GM19328 (cell line): ENCODE measurements around the gene MOCS3.
A peak's percentile ranks its signal among the peaks of the same experiment; 100 is the strongest.
"Not testable (repeated sequence)": the region's sequence is repeated elsewhere in the genome, so short reads cannot be mapped to it uniquely, and the experiment has no call there.

Experiments
- ATAC-seq: cut with Tn5 transposase; IDR thresholded peaks from one replicate; pipeline ENCODE4 v1.9.1; 2021; ENCODE audit warnings: mild to moderate bottlenecking, moderate library complexity; ENCODE audit not compliant: unreplicated experiment

MOCS3 gene

DNA sequence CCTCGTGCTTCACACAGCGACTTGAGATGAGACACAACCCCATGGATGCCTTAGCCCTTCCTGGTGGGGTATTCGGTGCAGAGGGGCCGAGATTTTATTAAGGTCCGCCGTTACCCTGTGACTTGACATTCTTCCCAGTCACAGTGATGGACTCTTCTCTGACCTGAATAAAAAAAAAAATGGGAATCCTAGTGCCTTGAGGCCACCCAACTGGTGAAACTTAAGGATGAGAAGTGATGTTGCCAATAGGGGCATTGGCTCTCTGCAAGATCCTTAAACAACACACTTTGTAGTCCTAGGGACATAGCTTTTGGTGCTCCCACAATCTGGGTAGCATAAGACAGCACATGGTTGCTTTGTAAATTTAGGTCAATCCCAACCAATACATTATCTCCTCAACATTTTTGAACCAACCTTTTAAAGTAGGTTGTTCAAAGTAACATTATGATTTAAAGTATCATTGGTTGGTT is 26.6 kb upstream of the MOCS3 start:
- ATAC-seq: no peak

DNA sequence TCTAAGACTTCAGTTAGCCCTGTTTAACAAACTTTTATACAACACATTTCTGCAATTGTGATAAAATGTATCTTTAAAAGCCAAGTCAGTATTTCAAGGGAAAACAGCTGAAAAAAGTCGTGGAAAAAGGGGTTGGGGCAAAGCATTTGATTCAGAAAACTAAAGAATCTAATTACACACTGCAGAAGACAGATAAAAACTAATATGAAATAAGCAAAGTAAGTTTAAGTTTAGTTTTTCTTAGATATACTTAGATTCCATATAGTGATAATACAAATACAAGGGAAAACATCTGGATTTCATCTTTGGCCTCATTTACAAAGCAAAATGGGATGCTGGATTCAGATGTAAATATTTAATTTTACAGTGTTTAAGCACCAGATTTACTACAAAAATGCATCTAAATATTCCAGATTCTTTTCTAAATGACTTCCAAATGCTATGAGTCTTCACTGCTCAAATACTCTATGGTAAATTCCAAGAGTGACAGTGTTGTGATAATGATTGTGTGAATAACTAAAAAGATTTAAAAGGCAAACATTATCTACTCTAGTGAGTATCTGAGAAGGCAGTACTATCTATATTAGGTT is 25.8 kb upstream of the MOCS3 start:
- ATAC-seq: no peak

DNA sequence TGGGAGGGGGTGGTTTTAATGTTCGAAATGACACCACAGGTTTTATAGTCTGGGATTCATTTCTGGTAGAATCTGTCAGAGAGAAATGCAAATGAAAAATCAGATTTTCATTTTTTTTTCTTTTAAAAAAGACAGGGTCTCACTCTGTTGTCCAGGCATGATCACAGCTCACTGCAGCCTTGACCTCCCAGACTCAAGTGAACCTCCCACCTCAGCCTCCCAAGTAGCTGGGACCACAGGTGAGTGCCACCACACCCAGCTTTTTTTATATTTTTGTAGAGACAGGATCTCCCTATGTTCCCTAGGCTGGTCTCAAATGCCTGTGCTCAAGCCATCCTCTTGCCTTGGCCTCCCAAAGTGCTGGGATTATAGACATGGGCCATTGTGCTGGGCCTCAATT is 25.0 kb upstream of the MOCS3 start:
- no peak for ATAC-seq

DNA sequence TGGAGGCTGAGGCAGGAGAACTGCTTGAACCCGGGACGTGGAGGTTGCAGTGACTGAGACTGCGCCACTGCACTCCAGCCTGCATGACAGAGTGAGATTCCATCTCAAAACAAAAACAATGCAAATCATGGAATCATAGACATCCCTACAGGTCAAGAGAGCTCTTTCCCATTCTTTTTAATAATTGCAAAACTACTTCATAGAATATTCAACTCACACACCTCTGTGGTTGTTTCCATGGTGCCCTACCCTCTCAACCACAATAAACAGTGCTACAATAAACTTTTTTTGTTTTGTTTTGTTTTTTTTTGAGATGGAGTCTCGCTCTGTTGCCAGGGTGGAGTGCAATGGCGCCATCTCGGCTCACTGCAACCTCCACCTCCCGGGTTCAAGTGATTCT is 15.5 kb upstream of the MOCS3 start:
- no peak for ATAC-seq

DNA sequence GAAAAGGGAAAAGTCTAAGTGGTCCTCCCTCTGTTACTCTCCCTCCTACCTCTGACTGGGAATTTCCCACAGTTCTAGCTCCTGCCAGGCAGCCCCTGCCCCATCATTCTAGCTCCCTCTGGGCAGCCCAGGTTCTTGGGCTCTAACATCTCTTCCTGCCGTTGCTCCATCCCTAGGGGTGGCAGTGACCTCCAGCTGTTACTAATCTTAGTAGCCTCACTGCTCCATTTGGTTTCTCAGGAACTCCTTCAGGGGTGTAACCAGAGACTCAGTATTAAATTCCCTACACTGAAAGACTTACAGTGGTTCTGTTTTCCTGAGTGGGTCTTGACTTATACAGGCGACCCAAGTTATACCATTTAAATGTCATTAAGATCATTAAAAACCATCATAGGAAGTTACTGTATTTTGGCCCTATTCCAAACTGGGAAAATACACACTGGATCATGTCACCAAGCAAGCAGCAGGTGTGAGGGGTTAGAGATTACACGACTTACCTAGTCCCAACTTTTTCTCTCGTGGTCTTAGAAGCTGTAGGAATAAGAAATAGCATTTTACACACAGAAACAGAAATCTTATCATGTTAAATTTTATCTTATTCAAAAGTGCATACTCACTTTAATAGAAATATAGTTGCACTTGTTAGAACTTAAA is 10.4 kb upstream of the MOCS3 start:
- no peak for ATAC-seq

DNA sequence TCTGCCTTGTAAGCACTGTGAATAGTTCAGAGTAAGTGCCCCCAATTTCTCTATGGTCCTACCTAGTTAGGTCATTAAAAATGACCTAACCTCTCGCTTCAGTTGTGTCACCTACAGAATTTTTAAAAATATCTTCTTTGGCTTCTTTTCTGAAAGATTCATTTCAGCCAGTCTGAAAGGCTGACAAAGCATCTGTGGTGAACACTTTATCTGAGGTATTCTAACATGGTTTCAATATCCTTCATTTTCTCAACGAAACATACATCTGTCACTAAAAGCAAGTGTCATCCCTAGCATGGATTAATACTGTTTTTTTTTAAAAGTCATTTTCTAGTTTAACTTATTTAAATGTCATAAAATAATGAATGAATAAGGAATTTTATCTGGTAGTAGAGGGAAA is 5.4 kb upstream of the MOCS3 start:
- ATAC-seq: no peak

DNA sequence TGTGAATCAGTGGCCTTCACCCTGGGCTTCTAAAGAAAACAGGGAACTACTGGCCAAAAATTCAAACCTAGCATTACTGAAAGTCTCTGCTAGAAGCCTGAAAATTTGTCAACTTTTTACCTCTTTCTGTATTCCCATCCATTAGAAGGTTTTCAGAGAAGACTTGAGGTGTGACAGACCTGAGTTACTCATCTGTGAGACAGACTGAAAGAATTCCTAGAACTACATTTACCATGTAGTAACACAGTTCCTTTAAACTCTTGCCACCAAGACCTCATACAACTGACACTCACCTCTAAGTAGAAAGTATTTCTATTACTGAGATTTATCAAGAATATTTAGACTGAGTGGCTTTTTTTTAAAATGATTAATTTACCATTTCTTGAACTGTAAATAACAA is 4.8 kb upstream of the MOCS3 start:
- ATAC-seq: no peak

DNA sequence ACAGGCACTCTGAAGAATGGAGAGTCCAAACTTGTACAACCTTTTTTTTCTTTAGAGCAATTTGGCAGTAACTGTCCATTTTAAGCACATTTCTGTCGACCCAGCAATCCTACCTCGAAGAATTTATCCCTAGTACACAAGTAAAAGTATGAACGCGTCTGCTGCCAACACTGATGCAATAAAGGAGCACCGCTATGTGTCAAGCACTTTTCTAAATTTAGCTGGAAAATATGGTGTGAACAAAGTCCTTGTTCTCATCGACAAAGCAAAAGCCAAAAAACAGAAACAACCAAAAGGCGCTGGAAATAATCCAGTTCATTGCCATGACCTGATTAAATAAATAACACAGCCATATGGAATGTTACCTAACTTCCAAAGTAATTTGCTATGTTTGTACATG is 1.3 kb upstream of the MOCS3 start:
- ATAC-seq: no peak

DNA sequence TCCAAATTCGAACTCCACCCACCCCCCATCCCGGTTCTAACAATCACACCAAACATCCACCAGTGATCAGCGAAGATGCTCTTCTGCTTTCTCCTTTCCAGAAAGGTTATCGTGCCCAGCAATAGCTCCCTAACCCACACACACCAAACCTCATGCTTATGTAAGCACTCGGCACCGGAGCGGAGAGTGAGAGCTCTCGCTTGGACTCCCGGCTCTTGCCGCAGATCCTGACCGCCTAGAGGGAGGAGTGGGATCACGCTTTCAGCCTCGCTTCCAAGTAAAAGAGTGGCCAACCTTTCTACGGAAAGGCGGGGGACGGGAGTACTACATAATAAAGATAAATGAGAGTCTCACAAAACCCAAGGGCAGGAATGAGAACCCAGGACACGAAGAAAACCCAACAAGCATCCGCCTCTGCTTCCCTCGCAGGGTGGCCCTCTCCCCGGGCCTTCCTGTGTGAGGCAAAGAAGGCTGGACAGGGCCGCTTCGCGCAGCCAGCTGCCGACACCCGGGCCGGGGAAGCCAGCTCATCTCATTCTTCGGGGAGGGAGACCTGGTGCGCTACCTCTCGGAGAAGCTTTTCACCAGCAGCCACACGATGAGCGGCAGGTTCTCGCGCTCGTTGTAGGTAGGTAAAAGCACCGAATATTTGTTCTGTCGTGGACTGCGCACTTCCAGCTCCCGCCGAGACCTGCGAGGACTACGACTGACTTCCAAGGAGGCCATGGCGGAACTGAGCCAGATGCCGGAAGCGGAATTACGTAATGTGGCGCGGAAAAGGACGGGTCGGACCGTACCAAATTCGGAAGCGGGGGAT is 612 bp upstream of the MOCS3 start, which contains the start of gene DPM1:
Gene DPM1 (minus strand): TSS at position 735 of the 817 bp plus-strand sequence. CDS start 9 bp downstream, at position 726.
- ATAC-seq: peak; percentile 76

DNA sequence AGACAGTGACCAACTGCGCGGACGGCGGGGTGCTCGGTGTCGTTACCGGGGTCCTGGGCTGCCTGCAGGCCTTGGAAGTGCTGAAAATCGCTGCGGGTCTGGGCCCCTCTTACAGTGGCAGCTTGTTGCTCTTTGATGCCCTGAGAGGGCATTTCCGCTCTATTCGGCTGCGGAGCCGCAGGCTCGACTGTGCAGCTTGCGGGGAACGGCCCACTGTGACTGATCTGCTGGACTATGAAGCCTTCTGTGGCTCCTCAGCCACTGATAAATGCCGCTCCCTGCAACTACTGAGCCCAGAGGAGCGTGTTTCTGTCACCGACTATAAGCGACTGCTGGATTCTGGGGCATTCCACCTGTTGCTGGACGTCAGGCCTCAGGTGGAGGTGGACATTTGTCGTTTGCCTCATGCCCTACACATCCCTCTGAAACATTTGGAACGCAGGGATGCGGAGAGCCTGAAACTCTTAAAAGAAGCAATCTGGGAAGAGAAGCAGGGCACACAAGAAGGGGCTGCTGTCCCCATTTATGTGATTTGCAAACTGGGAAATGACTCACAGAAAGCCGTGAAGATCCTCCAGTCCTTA is 1.0 kb downstream of the MOCS3 start:
- ATAC-seq: no peak

DNA sequence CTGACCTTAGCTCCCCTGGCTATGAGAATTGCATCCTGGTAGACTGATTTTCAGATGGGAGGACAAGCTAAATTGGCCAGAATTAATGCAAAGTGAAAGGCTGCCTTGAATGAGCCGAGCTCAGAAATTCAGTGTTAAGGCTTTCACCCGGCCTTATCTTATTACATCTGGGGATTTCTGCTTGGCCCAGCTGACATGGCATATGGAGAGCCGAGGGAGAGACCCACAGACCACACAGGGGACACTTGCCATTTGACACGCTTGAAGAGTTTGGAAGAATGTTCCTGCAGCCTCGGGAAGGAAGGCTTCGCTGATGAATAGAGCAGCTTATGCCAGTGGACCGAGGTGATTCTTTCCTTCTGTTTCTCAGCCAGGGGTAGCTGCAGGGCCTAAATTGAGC is 9.0 kb downstream of the MOCS3 start:
- no peak for ATAC-seq

DNA sequence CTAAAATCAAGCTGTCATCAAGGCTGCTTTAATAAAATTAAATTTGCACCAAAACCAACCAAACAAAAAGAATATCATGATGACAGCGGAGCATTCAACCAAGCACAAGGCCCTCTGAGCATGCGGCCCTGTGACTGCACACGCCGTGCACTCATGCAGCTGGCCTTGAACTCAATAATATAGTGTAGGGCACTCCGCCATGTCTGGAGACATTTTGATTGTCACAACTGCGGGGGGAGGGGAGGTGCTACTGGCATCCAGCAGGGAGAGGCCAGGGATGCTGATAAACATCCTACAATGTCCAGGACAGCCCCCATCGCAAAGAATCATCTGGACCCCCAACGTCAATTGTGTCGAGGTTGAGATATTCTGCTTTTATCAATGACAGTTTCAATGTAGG is 9.7 kb downstream of the MOCS3 start:
- ATAC-seq: no peak

DNA sequence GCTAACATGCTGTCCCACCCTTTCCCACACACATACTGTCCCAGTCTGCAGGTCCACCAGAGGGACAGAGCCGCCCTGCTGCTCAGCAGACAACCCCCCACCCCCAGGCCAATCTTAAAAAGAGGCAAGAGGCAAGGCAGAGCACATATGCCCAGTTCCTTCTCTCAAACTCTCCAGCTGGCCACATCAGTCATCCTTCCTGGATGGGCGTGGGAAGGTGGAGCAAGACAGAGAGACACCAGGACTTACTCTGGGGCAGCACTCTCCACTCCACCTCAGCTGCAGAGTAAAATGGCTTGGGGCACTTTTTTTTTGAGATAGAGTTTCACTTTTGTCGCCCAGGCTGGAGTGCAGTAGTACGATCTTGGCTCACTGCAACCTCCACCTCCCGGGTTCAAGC is 10.8 kb downstream of the MOCS3 start:
- no peak for ATAC-seq

DNA sequence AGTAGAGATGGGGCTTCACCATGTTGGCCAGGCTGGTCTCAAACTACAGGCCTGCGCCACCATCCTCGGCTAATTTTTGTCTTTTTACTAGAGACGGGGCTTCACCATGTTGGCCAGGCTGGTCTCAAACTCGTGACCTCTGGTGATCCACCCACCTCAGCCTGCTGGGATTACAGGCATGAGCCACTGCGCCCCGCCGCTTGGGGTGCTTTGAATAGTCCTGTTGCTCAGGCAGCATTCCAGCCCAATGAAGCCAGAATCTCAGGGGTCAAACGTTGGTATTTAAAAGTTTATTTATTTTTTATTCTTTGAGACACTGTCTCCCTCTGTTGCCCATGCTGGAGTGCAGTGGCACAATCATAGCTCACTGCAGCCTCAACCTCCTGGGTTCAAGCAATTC is 11.3 kb downstream of the MOCS3 start:
- no peak for ATAC-seq

DNA sequence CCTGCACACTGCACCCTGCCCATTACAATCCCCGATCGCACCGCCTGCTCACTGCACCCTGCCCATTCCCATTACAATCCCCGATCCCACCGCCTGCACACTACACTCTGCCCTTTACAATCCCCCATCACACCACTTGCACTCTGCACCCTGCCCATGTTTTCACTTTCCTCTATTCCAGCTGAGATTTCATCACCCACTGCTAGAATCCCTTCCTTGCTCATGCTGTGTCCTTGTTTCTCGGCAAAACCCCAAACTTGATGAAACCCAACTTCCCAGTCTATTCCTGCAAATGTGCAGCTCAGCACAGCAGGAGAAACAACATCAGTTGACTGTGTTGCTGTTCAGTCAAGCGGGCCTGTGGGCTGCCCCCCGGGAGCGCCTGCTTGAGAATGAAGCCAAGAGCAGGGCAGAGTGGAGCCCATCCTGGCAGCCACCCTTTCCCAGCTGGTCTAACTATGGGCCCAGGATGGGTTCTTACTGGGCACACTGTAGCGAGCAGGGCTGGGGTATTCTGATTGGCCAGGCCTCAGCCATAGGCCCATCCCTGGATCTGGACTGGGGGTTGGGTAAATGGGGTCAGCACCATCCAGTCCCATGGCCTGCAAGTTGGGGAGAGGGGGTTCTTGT is 17.2 kb downstream of the MOCS3 start:
- ATAC-seq: no peak

DNA sequence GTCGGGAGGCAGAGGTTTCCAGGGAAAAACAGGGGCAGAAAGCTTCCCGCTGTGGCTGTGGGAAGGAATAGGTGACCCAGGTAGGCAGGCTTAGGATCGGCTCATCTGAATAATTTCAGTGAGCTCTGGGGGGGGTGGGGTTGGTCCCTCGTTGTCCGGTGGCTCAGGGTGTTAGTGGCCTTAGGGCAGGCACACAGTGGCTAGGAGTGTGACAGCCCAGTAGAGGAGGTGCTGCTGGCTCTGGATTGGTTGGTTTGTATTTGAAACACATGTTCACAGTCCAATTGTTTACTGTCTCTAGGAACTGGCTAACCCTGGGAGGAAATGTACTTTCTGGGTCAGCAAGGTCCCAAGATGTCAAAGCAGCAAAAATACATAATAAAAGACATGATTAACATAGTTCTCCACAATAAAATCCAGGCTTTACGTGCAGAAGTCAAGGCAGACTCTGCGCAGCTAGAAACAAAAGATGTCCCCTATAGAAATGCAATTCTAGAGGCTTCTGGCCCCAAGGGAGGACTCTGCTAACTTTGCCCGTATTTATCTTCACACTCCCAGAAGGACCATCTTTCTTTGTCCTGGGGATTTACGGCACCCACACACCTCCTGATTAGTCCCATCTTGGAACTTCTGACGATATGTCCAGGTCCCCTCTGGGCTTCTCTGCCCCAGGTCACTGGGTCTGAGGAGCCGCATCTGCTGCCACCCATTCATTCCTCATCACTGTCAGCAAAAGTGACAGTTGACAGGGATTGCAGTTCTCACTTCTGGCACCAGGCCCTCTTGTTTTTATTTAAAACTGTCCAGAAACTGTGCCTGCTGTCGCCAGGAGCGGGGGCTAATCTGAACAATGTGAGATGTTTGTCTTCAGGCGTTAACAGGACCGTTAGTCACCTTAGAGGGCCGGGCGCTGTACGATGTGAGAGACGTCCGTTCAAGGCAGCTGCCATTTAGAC is 18.7 kb downstream of the MOCS3 start:
- no peak for ATAC-seq

DNA sequence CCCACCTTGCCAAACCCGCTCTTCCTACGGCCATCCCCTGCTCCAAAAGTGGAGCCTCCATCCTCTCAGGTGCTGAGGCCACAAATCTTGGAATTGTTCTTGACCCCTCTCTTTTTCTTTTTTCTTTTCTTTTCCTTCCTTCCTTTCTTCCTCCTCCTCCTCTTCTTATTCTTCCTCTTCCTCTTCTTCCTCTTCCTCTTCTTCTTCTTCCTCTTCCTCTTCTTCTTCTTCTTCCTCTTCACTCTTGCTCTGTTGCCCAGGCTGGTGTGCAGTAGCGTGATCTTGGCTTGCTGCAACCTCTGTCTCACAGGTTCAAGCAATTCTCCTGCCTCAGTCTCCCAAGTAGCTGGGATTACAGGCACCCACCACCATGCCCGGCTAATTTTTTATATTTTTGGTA is 19.9 kb downstream of the MOCS3 start:
- ATAC-seq: not testable (repeated sequence)

DNA sequence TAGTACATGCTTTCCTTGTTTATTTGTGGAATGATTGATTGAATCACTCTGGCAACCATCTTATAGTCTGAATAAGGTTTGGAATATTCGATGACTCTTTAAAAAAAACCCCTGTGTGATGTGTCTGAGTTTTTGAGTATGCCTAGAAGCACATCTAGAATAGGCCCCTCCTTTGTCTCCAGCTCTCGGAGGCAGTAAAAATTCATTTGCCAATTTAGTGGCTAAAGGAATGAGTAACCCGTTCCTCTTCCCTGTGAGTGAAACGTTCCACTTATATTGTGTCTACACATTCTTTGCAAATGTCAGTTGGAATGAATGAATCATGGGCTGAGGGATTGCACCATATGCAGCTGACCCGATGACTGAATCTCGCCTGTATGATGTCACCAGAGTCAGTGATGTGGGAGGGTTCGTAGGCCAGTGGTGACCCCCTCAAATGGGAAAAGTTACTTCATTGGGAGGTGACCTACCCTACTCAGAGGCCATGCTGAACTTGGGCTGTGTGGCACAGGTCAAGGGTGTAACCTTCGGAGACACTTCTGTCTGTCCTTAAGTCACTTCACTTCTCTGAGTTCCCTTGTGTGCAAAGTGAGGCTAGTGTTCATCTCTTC is 21.6 kb downstream of the MOCS3 start:
- ATAC-seq: no peak

DNA sequence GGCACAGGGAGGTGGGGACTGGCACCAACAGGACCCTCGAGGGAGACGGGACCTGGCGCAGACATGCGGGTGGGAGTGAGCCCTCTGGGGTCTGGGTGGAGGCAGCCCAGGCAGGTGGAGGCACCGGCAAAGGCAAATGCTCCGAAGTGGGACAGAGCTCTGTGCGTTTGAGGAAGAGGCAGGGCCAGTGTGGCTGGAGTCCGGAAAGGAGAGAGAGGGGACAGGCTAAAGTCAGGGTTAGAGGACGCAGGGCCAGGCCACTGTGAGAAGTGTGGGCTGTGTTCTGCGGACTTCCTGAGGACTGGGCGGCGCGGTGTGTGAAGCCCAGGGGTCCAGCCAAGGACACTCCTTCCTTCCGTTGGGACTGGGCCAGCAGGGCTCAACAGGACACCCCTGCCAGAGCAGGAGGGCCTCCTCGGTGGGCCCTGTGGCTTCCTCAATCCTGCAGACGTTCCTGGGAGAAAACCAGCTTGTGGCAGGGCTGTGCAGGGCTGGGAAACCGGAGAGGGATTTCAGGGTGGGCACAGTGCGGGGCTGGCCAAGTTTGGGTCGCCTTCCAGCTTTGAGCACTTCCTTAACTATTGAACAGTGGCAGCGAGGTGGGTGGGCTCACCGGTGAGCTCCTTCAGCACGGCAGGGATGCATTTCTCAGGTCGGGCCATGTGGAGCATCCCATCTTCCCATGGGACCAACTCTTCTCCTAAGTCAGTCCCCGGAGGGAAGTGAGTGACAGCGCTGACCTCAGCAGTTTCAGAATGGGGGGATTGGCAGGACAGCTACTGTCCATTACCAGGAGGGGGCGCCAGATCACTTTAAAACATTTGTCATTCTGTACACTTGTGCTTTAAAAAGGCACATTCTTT is 22.5 kb downstream of the MOCS3 start:
- no peak for ATAC-seq
